Measurements from ENCODE around the gene CEP250. TPM values are rescaled to one million over a fixed set of nuclear protein-coding genes. Genes with fewer than 3 reads are reported as not detected.

Gene CEP250
- total RNA-seq, 1 donor from 2014 or later: 7.3 TPM

GRCh38 chr20:35561671-35562070 is 106.3 kb downstream of the CEP250 start:
- no peak for DNase-seq (ENCODE audit: low read depth in 2 of 2)

GRCh38 chr20:35562541-35563110 is 107.2 kb downstream of the CEP250 start:
- no peak for DNase-seq (ENCODE audit: low read depth in 2 of 2)

- no peak for DNase-seq (ENCODE audit: low read depth in 2 of 2)
Measured at GRCh38 chr20:35563834-35564233, 108.4 kb downstream of the CEP250 start.

- DNase-seq (ENCODE audit: low read depth in 2 of 2): no peak
Measured at GRCh38 chr20:35564905-35565304, 109.5 kb downstream of the CEP250 start.

DNA sequence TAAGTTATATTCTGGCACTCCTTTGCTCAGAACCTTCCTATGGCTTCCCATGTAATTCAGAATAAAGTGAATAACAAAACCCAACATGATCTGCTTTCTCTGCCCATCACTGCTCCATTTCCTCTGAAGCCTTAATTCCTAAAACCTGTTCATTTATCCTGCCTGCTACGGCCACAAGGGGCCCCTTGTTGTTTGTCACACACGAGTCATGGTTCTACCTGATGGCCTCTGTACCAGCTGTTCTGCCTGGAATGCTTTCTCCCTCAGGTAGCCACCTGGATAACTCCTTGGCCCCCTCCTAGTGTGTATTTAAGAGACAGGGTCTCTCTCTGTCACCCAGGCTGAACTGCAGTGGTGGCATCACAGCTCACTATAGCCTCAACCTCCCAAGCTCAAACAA is 113.2 kb downstream of the CEP250 start:
- DNase-seq (ENCODE audit: low read depth in 2 of 2): peak in 1 of 2 donors; percentile 4

Other genes starting within 250 kb of the CEP250 start
- gene MMP24, start 228.9 kb upstream of the CEP250 start, total RNA-seq: under 0.01 and 0.13 TPM in 2 replicates
- 2.4 and 4.9 TPM in 2 replicates for gene MMP24OS, start 177.5 kb upstream of the CEP250 start, total RNA-seq
- 173 and 178 TPM in 2 replicates for gene EIF6, start 170.8 kb upstream of the CEP250 start, total RNA-seq
- gene FAM83C, start 163.2 kb upstream of the CEP250 start, total RNA-seq: not detected in 2 replicates
- 20.8 and 21.6 TPM in 2 replicates for gene UQCC1, start 43.6 kb upstream of the CEP250 start, total RNA-seq
- gene GDF5, start 17.4 kb upstream of the CEP250 start, total RNA-seq: not detected in 2 replicates
- not detected in 2 replicates for gene C20orf173, start 74.1 kb downstream of the CEP250 start, total RNA-seq
- gene ERGIC3, start 86.5 kb downstream of the CEP250 start, total RNA-seq: 287 and 401 TPM in 2 replicates
- gene SPAG4, start 160.2 kb downstream of the CEP250 start, total RNA-seq: 10.5 and 18.6 TPM in 2 replicates
- gene CPNE1, start 209.3 kb downstream of the CEP250 start, total RNA-seq: 142 and 145 TPM in 2 replicates
- gene RBM12, start 209.3 kb downstream of the CEP250 start, total RNA-seq: 33.0 and 39.7 TPM in 2 replicates
- gene NFS1, start 243.8 kb downstream of the CEP250 start, total RNA-seq: 15.1 and 20.1 TPM in 2 replicates
- gene ROMO1, start 243.8 kb downstream of the CEP250 start, total RNA-seq: 176 and 319 TPM in 2 replicates

Data from dermis microvascular lymphatic vessel endothelial cell (primary cell).